MV-4-11 (cell line): ENCODE results near the gene NOCT.
"Not testable (repeated sequence)": the region's sequence is repeated elsewhere in the genome, so short reads cannot be mapped to it uniquely, and the experiment has no call there.

Experiments
- DNase-seq: peaks from one replicate; lab custom pipeline; 2025; lab: John Stamatoyannopoulos, UW

NOCT gene, protein sequence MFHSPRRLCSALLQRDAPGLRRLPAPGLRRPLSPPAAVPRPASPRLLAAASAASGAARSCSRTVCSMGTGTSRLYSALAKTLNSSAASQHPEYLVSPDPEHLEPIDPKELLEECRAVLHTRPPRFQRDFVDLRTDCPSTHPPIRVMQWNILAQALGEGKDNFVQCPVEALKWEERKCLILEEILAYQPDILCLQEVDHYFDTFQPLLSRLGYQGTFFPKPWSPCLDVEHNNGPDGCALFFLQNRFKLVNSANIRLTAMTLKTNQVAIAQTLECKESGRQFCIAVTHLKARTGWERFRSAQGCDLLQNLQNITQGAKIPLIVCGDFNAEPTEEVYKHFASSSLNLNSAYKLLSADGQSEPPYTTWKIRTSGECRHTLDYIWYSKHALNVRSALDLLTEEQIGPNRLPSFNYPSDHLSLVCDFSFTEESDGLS

DNA sequence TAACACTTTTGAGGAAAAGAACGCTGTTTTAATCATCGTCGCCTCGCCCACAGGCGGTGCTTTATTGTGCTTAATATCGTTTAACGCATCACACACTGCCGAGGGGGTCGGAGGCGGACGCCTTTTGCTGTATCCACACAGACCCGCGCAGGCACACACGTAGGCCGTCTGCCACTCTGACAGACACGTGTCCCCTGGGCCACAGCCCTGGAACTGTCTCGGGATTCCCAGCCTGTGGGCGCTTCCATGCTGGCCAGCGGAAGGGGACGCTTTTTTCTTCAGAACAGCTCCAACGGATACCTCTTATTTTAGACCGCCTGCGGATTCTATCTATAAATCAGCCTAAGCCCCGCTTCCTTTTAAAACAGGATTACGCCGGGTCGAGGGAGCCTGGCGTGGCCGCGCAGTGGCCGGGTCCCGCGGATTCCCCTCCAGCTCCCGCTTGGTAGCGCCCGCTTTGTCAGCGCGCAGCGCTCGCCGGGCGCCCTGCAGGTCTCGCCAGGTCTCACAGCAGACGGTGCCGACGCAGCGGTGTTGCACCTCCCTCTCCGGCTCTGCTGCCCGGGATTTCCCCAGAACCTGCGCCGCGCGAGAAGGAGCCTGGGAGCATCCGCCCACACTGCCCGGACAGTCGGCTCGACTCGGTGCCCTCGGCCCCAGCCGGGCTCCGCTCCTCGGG, at the start of gene NOCT:
TSS of gene NOCT (plus strand) at position 513 of the 679 bp plus-strand sequence. CDS start 201 bp downstream, outside the sequence.
- DNase-seq: peak; percentile 88

DNA sequence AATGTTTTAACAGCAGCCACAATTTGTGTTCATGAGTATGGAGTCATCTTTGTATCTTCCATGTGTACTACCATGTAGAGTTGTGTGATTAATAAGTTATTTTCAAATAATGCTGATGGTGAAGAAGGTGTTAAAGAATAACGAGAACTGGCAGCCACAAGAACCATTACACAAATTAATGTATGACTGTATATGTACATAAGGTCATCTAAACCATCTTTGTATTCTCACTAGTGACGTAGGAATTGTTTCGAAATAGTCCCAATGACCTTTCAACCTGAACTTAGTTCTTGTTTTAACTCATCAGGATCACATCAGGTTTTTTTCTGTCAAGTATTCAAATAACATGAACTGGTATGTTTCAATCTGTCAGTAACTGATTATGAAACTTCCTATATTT, 48.3 kb upstream of the NOCT start:
- peak; percentile 82 for DNase-seq

DNA sequence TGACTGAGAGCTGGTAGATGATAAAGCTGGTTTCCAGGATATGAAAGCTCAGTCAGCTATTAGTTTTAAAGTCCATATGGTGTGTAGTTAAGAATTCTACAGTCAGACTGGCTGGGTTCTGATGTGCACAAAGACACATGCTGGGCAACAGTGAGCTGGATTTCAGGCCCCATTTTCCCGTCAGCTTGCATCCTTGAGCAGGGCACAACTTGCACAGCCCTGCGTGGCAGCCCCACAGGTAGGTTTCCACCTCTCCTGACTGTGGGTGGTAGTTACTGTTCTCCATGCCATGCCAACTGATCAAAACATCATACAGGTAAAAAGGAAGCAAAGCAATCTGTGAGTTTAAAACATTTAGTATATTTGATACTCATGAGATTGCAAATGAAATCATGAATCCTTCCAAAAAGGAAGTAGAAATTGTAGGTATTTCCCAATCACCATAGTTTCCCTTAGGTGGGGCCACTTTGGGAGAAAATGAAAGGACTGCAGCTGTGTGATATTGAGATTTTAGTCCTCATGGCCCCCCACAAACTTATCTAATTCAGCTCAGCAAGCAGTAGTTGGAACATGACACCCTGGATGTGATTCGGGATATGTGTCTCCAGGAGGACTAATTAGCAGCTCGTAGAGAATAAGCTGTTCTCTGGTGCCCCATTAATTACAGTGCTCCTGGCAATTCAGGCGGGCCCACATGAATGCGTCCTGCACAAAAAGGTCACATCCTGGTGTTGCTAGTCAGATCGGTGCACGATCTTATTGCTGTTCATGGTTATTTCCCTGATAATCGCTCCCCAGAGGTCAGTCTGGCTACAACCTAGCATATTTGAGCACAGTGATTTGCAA, 42.4 kb upstream of the NOCT start:
- DNase-seq: peak; percentile 15

DNA sequence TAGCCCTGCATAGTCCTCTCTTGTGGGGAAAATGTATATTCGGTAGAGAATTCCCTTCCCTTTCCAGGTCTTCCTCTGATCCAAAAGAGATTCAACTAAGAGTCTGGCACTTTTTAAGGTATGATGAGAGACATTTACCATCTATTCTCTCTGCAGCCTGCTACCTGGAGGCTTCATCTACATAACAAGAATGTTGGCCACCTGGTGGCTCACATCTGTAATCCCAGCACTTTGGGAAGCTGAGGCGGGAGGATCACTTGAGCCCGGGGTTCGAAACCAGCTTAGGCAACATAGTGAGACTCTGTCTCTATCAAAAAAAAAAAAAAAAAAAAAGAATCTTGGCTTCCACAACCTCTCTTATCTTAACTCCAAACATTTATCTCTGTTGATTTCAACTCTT, 40.4 kb upstream of the NOCT start:
- DNase-seq: no peak

DNA sequence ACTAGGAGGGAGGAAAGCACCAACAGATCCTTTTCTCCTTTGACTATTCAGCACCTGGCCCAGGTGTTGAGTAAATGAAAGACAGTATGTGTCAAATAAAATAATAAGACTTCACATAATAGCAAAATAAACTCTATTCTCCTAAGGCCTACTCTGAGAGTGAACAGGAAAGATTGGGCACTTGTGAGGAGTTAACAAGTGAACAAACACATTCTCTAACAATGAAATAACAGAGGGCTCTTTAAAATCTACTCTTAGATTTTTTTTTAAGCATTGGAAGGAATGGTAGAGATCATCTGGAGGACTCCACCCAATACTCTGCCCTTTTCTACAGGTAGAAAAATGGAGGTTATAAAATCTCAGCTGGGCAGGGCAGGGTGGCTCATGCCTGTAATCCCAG, 39.1 kb upstream of the NOCT start:
- no peak for DNase-seq

DNA sequence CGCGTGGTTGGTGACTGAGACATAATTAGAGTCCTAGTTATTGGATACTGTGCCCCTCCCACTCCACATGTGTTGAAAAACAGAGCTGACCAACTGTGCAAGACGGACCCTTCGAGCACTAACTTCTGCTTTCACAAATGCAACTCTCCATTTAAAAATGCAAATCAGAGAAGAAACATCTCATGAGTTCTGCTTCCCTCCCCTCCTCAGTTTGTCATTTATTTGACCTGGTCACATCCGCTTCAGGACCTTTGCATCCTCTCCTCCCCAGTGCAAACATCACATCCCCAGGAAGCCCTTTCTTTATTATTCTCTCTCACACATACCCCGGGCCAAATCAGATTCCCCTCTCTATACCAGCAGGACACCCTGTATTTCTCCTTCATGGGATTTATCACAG, 38.1 kb upstream of the NOCT start:
- peak; percentile 84 for DNase-seq

DNA sequence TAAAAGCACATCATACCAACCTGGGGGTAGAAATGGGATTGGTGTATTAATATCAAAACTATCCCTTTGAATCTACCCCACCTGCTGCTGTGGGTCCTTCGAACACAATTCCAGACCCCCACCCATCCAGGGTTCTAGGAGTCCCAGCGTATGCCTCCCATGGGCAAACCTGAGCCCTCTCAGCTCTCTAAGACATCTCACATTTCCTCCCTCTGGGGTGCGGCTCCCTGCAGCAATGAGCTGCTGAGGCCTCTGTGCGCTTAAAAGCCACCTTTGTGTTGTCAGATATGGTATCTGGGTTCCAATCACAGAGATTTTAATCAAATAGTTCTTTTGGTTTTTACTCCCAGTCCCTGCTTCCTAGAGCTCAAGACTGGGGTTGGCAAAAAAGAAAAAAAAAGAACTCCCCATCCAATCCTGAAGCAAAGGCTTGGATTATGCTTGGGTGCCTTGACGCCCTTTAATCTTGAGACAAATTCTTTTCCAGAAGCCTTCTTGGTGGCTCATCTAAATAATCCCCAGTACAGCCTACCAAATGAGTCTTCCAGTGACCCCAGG, 37.5 kb upstream of the NOCT start:
- no peak for DNase-seq

DNA sequence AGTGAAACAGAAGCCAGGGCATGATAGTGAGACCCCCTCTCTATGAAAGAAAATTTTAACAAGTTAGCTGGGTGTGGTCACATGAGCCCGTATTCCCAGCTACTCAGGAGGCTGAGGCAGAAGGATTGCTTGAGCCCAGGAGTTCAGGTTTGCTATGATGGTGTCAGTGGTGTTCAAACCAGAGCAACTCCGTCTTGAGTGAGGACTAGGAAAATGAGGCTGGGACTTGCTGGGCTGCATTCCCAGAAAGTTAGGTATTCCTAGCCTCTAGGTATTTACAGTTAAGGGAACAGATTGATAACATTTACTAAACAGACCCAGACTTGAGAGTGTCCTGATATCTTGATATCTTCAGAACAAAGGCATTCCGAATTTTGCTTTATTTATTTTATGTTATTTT, 37.0 kb upstream of the NOCT start:
- DNase-seq: no peak

DNA sequence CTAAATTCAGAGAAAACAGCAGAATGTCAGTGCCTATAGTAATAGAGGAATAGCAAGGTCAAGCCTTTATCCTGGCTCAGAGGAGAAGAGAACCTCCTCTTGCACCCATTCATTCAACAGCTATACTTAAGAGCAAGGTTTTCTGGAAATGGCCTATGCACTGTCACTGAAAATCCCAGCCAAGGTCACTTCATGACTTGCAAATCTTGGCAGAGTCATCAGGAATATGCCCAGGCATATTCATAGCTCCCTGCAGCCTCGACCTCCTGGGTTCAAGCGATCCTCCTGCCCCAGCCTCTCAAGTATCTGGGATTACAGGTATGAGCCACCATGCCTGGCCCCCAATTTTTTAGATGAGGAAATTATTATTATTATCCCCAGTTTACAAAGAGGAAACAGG, 35.8 kb upstream of the NOCT start:
- DNase-seq: no peak

DNA sequence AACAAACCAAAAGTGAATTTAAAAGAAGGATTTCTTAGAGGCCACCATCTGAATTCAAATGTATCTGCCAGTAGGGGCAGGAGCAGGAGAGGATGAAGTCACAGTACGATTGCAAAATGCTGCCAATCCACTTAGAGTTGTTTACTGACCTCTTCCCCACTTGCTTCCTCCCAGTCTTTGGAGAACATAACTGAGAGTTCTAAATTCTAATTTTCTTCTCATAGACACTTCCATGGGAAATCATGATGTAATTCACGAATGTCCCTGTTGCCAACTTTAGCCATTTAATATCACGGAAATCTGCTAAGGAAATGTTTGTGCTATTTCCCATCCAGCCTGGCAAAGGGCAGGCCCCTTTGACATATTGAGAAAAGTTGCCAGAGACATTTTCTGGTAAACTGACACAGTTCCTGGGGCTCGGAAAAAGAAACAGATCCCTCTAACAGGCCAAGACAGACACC, 33.6 kb upstream of the NOCT start:
- peak; percentile 81 for DNase-seq

DNA sequence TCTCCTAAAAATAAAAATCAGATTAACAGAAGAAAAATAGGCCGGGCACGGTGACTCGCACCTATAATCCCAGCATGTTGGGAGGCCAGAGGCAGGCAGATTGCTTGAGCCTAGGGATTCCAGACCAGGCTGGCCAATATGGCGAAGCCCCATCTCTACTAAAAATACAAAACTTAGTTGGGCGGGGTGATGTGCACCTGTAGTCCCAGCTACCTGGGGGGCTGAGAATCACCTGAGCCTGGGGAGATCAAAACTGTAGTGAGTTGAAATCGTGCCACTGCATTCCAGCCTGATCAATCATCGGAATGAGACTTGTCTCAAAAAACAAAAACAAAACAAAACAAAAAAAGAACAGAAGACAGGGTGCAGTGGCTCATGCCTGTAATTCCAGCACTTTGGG, 32.8 kb upstream of the NOCT start:
- DNase-seq: no peak

DNA sequence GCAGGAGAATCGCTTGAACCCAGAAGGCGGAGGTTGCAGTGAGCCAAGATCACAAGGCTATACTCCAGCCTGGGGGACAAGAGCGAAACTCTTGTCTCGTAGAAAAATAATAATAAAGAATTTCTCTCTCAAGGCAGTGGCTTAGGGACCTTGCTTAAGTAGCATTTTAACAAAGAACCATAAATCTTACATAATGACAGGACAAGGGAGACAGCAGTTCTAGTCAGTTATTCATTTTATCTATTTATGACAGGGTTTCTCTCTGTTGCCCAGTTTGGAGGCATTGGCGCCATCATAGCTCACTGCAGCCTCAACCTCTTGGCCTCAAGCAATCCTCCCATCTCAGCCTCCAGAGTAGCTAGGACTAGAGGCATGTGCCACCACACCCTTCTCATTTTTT, 31.9 kb upstream of the NOCT start:
- no peak for DNase-seq

DNA sequence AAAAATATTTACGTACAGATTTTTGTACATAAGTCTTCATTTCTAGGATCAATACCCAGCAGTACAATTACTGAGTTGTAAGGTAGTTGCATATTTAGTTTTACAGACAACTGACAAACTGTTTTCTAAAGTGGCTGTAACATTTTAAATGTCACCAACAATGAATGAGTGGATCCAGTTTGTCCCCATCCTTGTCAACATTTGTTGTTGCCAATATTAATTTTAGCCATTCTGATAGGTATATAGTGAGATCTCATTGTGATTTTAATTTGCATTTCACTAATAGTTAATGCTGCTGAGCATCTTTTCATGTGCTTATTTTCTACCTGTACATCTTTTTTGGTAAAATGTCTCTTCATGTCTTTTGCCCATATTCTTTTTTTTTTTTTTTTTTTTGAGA, 30.9 kb upstream of the NOCT start:
- DNase-seq: no peak

DNA sequence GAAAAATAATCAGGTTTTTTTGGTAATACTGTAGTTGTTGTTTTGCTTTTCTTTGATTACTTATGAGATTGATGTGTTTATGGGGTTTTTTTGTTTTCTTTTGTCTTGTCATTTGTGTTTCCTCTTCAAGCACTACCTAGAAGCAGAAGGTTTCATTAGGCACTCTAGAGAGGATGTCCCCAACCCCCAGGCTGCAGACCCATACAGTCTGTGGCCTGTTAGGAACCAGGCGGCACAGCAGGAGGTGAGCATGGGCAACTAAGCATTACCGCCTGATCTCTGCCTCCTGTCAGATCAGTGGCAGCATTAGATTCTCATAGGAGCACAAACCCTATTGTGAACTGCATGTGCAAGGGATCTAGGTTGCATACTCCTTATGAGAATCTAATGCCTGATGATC, 22.9 kb upstream of the NOCT start:
- no peak for DNase-seq

DNA sequence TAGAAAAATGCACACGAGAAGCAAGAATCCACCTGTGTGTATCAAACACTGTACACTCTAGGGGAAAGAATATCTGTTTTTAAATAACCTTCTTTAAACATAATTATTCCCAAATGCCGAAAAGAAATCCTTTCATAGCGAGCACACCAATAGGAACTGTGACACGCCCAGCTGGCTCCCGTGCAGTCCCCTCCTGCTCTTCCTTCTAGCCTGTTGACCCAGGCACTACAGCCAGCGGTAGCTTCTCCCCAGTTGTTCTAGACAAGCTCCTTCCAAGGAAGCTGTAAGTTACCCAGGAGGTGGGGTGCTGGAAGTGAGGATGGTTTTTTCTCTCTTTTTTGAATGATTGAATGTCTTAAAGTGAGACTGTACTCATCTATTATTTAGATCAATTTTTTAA, 19.5 kb upstream of the NOCT start:
- DNase-seq: no peak

DNA sequence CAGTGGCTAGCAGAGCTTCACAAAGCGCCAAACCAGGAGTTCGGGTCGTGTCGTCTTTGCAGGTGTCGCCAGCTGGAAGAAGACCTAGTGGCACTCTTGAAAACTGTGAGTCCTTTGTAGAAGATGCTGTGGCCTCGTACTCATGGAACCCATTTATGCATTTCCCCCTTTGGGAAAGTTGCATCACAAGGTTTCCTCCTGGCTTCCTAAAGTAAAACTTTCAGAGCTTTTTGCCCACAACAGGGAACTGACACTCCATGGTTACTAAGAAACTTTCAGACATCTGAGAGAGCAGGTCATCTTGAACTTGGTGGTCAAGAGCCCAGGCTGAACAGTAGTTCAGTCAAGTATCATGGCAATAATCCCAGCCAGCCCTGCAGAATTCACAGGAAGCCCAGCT, 15.9 kb upstream of the NOCT start:
- DNase-seq: peak; percentile 93

DNA sequence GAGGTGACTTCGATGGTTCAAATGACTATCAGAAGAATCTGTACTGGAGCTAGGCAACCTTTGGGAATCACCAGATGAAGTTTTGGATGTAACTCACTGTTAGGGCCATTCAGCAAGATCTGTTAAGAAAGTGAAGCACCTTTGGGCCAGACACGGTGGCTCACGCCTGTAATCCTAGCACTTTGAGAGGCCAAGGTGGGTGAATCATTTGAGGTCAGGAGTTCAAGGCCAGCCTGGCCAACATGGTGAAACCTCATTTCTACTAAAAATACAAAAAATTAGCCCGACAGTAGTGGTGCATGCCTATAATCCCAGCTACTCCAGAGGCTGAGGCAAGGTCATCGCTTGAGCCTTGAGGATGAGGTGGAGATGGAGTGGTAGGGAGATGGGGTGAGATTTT, 15.4 kb upstream of the NOCT start:
- not testable (repeated sequence) for DNase-seq

DNA sequence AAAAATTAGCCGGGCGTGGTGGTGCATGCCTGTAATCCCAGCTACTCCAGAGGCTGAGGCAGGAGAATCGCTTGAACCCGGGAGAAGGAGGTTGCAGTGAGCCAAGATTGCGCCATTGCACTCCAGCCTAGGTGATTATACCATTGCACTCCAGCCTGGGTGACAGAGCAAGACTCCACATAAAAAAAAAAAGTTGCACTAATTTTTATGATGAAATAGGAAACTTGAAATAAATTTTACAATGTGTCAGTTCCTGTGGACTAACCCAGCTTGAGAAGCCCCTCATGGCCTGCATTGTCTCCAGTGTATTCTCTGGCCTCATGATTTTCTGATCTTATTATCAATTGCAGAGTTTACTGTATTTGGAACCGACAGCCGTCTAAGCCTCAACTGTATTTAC, 14.2 kb upstream of the NOCT start:
- peak; percentile 54 for DNase-seq

DNA sequence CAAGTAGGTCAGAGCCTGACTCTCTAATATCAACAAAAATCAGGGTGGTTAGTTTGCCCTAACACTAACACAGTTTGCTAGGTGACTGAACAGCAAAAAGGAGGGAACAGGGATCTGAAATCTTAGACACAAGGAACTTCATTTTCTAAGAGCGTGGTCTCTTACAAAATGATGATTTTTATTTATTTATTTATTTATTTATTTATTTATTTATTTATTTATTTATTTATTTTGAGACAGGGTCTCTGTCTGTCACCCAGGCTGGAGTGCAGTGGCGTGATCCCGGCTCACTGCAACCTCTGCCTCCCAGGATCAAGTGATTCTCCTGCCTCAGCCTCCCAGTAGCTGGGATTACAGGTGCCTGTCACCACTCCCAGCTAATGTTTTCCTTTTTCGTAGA, 11.9 kb upstream of the NOCT start:
- not testable (repeated sequence) for DNase-seq

DNA sequence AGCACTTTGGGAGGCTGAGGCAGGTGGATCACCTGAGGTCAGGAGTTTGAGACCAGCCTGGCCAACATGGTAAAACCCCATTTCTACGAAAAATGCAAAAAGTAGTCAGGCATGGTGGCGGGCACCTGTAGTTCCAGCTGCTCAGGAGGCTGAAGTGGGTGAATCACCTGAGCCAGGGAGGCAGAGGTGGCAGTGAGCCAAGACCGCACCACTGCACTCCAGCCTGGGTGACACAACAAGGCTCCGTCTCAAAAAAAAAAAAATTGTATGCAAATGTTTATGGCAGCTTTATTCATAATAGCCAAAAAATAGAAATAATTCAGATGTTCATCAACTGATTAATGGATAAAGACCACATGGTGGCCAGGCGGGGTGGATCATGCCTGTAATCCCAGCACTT, 9.8 kb upstream of the NOCT start:
- no peak for DNase-seq

DNA sequence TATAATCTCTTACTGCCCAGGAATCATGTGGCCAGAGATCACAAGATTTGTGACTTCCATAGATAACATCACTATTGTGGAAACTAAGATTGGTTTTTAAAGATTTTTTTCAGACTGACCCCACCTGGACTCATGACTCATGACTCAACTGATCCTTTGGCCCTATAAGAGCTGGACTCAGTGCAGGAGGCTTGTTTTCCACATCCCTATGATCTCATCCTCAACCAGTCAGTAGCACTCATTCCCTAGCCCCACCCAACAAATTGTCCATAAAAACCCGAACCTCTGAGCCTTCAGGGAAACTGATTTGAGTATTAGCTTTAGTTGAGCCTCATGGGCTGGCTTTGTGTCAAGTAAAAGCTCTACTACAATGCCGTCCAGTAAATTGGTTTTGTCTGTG, 7.9 kb upstream of the NOCT start:
- DNase-seq: no peak

DNA sequence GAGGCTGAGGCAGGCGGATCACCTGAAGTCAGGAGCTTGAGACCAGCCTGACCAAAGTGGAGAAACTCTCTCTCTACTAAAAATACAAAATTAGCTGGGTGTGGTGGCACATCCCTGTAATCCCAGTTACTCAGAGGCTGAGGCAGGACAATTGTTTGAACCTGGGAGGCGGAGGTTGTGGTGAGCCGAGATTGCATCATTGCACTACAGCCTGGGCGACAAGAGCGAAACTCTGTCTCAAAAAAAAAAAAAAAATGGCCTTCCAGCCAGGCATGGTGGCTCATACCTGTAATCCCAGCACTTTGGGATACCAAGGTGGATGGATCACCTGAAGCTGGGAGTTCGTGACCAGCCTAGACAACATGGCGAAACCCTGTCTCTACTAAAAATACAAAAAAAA, 7.3 kb upstream of the NOCT start:
- not testable (repeated sequence) for DNase-seq
